Ovary (tissue), 3 donors: Measurements from ENCODE around the gene FOXO6.

Experiments used
- EP300 ChIP-seq: sonication (generic); formaldehyde crosslinking; IDR thresholded peaks from one replicate; pipeline ENCODE4 v1.6.1; 2017; ENCODE audit warnings: antibody characterized with exemption
- POLR2A ChIP-seq: fragments of 450-650 bp; IDR thresholded peaks from one replicate; pipeline ENCODE4 v1.6.1; 2017; ENCODE audit warnings: antibody characterized with exemption, mild to moderate bottlenecking, moderate library complexity
- TF ChIP-seq, protein P1 (sequence below), 3 donors: fragments of 450-650 bp in 2 of 3; fragments of 200-600 bp in 1 of 3; IDR thresholded peaks; one replicate each; pipeline versions ENCODE4 v1.5.1 to v1.8.0; 2016 to 2022; ENCODE audit warnings: antibody characterized with exemption in 3 of 3, mild to moderate bottlenecking in 1 of 3
- donor health status: DM: no; HTN: no; CAD: no.

DNA sequence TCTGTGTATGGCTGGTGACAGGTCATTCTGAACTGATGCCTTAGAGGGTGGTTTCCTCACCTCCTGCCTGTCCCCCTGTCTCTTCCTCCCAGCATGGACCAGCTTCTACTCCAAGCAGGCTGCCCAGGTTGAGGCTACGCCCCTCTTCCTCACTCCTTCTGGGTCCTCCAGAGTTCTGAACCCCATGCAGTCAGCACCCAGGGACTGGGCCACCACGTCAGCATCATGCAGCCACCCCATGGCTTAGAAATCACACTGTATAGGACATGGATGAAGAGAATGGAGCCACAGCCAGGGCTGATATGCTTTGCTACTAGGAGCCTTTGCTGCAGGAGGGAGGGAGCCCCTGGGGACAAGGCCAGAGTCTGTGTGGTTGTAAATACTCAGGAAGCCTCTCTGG, 8.3 kb downstream of the FOXO6 start:
- TF ChIP-seq POLR2A = no peak
- TF ChIP-seq, protein P1, sequence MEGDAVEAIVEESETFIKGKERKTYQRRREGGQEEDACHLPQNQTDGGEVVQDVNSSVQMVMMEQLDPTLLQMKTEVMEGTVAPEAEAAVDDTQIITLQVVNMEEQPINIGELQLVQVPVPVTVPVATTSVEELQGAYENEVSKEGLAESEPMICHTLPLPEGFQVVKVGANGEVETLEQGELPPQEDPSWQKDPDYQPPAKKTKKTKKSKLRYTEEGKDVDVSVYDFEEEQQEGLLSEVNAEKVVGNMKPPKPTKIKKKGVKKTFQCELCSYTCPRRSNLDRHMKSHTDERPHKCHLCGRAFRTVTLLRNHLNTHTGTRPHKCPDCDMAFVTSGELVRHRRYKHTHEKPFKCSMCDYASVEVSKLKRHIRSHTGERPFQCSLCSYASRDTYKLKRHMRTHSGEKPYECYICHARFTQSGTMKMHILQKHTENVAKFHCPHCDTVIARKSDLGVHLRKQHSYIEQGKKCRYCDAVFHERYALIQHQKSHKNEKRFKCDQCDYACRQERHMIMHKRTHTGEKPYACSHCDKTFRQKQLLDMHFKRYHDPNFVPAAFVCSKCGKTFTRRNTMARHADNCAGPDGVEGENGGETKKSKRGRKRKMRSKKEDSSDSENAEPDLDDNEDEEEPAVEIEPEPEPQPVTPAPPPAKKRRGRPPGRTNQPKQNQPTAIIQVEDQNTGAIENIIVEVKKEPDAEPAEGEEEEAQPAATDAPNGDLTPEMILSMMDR (IDR thresholded peaks at IDR 0.05) = no peak
- no peak for TF ChIP-seq EP300
